K562 (cell line): ENCODE data around the gene KLHL13.

ENCODE experiments used
- BHLHE40 ChIP-seq: IDR thresholded peaks from 2 replicates; pipeline ENCODE4 v1.6.1; 2011; ENCODE audit warnings: low read length, improper control_type of control experiment
- EP300 ChIP-seq: IDR thresholded peaks from 2 replicates; pipeline ENCODE4 v1.6.1; 2012; ENCODE audit warnings: low read length, improper control_type of control experiment
- MYC ChIP-seq, 2 experiments: fragments of 250-450 bp in 1 of 2; sonication (Bioruptor Pico) in 1 of 2; IDR thresholded peaks; 2 replicates each; pipeline versions ENCODE4 v1.5.1 to v1.6.1; 2012 to 2021; ENCODE audit warnings: low read depth in 2 of 2, borderline replicate concordance in 1 of 2, improper control_type of control experiment in 1 of 2, low read length in 1 of 2, mild to moderate bottlenecking in 1 of 2, moderate library complexity in 1 of 2
- ZNF274 ChIP-seq: IDR thresholded peaks from 2 replicates; pipeline ENCODE4 v1.6.1; 2011; ENCODE audit warnings: low read depth, mild to moderate bottlenecking, low read length, moderate library complexity, borderline replicate concordance
- TF ChIP-seq, protein P1 (sequence below), 3 experiments: IDR thresholded peaks in 2 of 3; conservative IDR thresholded peaks in 1 of 3; 2 replicates each; pipeline ENCODE4 v1.5.1; 2011 to 2012; ENCODE audit warnings: low read length in 3 of 3, mild to moderate bottlenecking in 3 of 3, control low read depth in 2 of 3, improper control_type of control experiment in 1 of 3, inconsistent platforms in 1 of 3, low read depth in 1 of 3, mixed read lengths in 1 of 3, moderate library complexity in 1 of 3; ENCODE audit not compliant: insufficient read depth in 2 of 3

DNA sequence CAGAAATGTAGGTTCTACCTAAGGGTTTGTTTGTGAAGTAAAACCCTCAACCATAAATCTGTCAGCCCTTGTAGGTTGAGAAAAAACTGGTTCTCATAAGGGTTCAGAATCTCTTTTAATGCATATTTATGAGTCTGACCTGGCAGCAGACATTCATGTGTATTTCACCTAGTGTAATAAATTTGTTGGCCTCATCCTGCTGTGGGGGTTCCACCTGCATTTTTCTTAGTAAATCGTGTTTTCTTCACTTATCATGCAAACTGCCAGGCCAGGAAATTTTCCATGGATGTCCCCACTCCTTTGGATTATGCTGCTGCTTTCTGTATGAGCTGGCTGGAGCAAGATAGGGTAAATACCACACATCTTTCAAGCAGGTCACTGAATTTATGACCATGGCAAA is 42.4 kb downstream of the KLHL13 start:
- TF ChIP-seq, protein P1, sequence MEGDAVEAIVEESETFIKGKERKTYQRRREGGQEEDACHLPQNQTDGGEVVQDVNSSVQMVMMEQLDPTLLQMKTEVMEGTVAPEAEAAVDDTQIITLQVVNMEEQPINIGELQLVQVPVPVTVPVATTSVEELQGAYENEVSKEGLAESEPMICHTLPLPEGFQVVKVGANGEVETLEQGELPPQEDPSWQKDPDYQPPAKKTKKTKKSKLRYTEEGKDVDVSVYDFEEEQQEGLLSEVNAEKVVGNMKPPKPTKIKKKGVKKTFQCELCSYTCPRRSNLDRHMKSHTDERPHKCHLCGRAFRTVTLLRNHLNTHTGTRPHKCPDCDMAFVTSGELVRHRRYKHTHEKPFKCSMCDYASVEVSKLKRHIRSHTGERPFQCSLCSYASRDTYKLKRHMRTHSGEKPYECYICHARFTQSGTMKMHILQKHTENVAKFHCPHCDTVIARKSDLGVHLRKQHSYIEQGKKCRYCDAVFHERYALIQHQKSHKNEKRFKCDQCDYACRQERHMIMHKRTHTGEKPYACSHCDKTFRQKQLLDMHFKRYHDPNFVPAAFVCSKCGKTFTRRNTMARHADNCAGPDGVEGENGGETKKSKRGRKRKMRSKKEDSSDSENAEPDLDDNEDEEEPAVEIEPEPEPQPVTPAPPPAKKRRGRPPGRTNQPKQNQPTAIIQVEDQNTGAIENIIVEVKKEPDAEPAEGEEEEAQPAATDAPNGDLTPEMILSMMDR (IDR thresholded peaks at IDR 0.05 in 2 of 3, conservative IDR thresholded peaks at IDR 0.05 in 1 of 3; ENCODE audit: insufficient read depth in 2 of 3, low read depth in 1 of 3, low read length in 3 of 3): no peak
- TF ChIP-seq BHLHE40: no peak
- TF ChIP-seq EP300: no peak
- TF ChIP-seq ZNF274: no peak
- TF ChIP-seq MYC (IDR thresholded peaks at IDR 0.05; ENCODE audit: low read depth, low read length): no peak
- TF ChIP-seq MYC (CRISPR knock-in tag; IDR thresholded peaks at IDR 0.05; ENCODE audit: borderline replicate concordance, low read depth): no peak
